Measurements from ENCODE around the gene SPACDR.

DNA sequence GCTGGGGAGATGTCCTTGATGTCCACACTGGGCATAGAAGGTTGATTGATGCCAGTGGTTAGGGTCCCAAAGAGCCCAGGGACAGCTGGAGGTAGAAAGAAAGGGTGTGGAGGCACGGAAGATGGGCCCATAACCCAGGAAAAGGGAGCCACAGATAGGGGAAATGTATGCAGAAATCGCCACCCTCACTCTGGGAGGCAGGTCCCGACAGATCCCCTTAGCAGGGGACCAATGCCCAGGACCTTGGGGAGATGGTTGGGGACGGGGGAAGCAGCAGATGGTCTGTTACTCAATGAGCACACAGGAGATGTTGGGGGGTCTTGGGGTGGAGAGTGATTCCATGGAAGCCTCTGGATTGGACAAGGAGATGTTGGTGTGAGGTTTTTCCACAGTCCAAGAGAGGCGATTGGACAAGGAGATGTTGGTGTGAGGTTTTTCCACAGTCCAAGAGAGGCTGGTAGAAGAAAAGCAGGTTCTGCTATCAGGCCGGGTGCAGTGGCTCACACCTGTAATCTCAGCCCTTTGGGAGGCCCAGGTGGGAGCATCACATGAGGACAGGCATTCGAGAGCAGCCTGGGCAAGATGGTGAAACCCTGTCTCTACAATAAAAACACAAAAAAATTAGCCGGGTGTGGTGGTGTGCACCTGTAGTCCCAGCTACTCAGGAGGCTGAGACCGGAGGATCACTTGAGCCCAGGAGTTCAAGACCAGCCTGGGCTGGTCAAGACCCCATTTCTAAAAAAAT, 20.8 kb downstream of the SPACDR start:
- TF ChIP-seq CTCF (IDR thresholded peaks at IDR 0.05) = no peak
- TF ChIP-seq POLR2A (IDR thresholded peaks at IDR 0.05) = no peak
- no peak for TF ChIP-seq POLR2AphosphoS5 (IDR thresholded peaks at IDR 0.05)
- TF ChIP-seq EP300 (IDR thresholded peaks at IDR 0.05) = no peak
